GM19468 (cell line): ENCODE measurements around the gene SF3B2.
"Not testable (repeated sequence)": the region's sequence is repeated elsewhere in the genome, so short reads cannot be mapped to it uniquely, and the experiment has no call there.

Source experiments
- ATAC-seq: cut with Tn5 transposase; IDR thresholded peaks from one replicate; pipeline ENCODE4 v1.9.1; 2021; ENCODE audit warnings: mild to moderate bottlenecking, moderate library complexity, moderate number of reproducible peaks; ENCODE audit not compliant: unreplicated experiment; ENCODE audit errors: extremely low read depth

SF3B2 gene

GRCh38 chr11:66051766-66052663, at the start of gene SF3B2:
Gene SF3B2 (plus strand): TSS chr11:66052364. CDS start chr11:66052385, 21 bp downstream.
- ATAC-seq: peak; percentile 92

- ATAC-seq: peak; percentile 18
Observed at GRCh38 chr11:66002648-66003225, 49.4 kb upstream of the SF3B2 start.

GRCh38 chr11:66003291-66003690, 48.9 kb upstream of the SF3B2 start:
- ATAC-seq: no peak

GRCh38 chr11:66004186-66004585, 48.0 kb upstream of the SF3B2 start:
- no peak for ATAC-seq

GRCh38 chr11:66006134-66006890, 45.9 kb upstream of the SF3B2 start:
- ATAC-seq: no peak

GRCh38 chr11:66006891-66007176, 45.3 kb upstream of the SF3B2 start:
- ATAC-seq: no peak

- no peak for ATAC-seq
Observed at GRCh38 chr11:66007201-66007634, 44.9 kb upstream of the SF3B2 start.

GRCh38 chr11:66008095-66008467, 44.1 kb upstream of the SF3B2 start:
- ATAC-seq: no peak

- ATAC-seq: no peak
Observed at GRCh38 chr11:66008468-66009101, 43.6 kb upstream of the SF3B2 start.

- ATAC-seq: not testable (repeated sequence)
Observed at GRCh38 chr11:66010036-66010435, 42.1 kb upstream of the SF3B2 start.

- ATAC-seq: no peak
Observed at GRCh38 chr11:66011239-66011784, 40.9 kb upstream of the SF3B2 start.

GRCh38 chr11:66011785-66012303, 40.3 kb upstream of the SF3B2 start, which contains the start of gene CST6:
Gene CST6 (plus strand): TSS chr11:66012008. CDS start chr11:66012045, 37 bp downstream.
- ATAC-seq: no peak

- no peak for ATAC-seq
Observed at GRCh38 chr11:66012371-66012945, 39.7 kb upstream of the SF3B2 start.

- ATAC-seq: no peak
Observed at GRCh38 chr11:66012946-66013761, 39.0 kb upstream of the SF3B2 start.

- no peak for ATAC-seq
Observed at GRCh38 chr11:66013762-66014100, 38.4 kb upstream of the SF3B2 start.

GRCh38 chr11:66014804-66015453, 37.2 kb upstream of the SF3B2 start:
- ATAC-seq: no peak

GRCh38 chr11:66015454-66015881, 36.7 kb upstream of the SF3B2 start:
- no peak for ATAC-seq
